Activated CD8-positive, alpha-beta memory T cell treated with anti-CD3 and anti-CD28 coated beads, Interleukin-2, amount 50 U/mL, for 24 hours (primary cell): ENCODE results near the gene TMEM89.

Experiments used
- DNase-seq: peaks from one replicate; pipeline ENCODE4 v3.0.0-alpha.2; 2020; ENCODE audit errors: extremely low read depth

TMEM89 gene, protein sequence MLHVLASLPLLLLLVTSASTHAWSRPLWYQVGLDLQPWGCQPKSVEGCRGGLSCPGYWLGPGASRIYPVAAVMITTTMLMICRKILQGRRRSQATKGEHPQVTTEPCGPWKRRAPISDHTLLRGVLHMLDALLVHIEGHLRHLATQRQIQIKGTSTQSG

DNA sequence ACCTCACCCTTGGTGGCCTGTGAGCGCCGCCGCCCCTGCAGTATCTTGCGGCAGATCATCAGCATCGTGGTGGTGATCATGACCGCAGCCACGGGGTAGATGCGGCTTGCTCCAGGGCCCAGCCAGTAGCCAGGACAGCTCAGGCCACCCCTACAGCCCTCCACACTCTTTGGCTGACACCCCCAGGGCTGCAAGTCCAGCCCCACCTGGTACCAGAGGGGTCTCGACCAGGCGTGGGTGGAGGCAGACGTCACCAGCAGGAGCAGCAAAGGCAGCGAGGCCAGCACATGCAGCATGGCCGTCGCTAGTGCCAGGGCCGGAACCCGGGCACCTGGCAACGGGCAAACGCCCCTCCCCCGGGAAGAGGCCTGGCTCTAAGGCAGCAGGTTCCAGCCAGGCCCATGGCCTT, at the start of gene TMEM89:
Gene TMEM89 (minus strand): TSS at position 309 of the 409 bp plus-strand sequence. CDS start 13 bp downstream, at position 296.
- DNase-seq: no peak

DNA sequence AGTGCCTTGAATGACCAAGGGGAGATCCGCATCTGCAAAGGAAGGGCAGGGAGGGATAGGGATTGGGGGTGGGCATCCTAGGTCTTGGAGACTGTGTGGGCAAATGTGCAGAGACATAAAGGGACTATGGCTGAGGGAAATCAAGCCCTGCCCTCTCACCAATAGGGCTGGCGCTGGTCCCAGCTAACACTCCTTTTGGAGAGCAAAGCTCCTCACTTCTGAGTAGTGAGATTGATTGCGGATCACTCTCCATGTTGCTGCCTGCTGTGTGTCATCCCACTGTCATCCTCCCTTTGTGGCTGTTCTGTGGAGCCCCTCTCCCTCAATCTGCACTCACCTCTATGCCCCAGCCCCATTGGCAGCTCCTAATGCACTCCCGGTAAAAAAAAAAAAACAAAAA, 43.4 kb upstream of the TMEM89 start:
- no peak for DNase-seq

DNA sequence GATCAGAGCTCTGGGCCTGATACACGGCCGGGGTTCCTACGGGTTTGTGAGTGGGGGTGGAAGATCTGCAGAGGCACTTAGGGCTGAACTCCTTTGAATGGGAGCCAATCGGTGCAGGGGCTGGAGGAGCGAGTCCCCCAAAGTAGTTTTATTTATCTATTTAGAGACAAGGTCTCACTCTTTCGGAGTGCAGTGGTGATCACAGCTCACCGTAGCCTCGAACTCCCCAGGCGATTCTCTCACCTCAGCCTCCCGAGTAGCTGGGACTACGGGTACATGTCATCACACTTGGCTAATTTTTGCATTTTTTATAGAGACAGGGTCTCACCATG, 42.7 kb upstream of the TMEM89 start:
- no peak for DNase-seq

DNA sequence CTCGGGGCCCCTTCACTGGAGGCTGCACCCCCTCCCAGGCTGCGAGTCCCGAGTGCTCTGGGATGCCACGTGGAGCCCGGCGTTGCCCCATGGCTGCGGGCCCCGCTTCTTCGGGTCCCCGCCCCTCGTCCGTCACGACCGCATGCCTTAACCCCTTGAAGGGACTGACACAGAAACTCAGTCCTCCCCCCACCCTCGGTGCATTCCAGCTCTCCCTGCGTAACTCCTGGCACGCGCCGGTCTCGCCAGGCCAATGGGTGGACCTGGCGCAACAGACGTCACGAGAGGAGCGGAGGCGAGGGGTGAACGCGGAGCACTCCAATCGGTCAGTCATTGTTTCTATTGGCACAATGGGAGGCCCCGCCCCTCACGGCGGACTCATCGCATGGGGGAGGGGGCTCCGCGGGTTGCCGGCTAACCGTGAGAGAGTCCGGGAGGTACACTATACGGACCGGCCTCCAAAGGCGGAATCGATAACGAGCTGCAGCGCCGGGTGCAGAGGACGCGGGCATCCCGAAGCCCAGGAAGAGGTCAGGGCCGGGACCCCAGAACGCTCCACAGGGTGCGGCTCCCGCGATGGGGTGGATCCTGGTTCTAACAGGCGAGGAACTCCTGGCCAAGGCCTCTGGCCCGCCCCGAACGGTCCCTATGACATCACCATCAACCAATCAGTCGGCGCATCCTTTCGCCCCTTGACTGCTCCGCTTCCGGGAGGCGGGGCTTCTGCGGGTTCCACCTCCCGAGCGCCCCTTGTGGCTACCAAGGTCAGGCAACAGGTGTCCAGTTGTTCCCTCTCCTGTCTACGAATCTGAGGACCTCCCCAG, 42.1 kb upstream of the TMEM89 start:
- peak; percentile 76 for DNase-seq

DNA sequence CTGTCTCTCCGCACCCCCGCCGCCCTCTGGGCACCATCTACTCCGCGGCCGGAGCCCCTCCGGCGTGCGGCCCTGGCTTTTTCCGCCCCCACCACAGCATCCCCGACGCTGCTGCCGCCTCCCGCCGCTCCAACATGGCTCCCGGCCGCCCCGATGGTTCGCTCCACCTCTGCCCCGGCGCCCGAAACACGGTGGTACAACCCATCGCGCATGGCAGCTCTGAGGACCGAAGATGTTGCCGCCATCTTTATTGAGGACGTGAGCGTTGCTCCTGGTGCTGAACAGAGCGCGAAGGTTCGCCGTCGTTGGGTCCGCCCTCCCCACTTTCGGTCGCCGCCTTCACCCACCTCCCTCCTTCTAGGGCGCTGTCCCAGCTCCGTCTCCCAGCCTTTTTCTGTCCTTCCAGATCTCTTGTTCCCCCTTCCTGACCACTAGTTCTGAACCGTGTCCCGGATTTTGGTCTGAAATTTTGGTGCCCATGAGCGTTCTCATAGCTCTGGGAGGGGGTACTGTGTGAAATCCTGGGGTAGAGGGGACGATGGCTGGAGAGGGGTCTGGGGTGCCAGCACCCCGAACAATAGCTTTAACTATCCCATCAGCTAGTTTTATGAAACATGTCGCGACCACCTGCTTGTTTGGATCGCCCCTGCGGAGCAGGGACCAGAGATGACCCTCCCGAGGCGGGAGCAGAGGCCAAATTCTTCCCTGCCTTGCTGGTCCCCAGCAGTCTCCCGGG, 41.4 kb upstream of the TMEM89 start, which contains the start of gene CELSR3:
Gene CELSR3 (minus strand): TSS at position 134 of the 736 bp plus-strand sequence. CDS start 252 bp downstream, outside the sequence.
- DNase-seq: peak; percentile 31

DNA sequence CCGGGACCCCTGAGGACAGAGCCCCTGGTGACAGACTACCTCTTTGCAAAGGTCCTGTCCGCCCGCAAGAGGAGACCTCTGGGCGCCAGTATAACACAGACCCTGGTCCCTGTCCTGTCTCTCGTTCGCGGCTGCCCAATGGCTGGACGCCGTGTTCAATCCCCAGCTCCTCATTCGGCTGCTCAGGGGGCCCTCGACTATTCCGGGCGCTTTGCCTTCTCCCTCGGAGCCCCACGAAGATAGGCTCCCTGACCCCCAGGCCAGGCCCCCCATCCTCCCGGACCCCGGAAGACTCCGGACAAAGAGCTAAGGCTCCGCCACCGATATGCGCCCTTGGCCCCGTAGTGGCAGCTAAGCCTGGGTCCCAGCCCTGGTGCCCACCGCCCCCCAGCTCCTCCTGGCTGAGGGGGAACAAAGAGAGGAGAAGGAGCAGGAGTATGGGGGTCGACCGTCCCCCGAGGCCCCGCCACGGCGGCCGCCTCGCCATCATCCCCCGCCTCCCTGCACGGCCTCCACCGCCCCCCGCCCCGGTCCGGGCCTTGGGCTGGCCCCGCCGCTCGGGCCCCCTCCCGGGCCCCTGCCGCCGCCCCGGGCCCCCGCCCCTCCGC, 40.7 kb upstream of the TMEM89 start:
- DNase-seq: no peak

DNA sequence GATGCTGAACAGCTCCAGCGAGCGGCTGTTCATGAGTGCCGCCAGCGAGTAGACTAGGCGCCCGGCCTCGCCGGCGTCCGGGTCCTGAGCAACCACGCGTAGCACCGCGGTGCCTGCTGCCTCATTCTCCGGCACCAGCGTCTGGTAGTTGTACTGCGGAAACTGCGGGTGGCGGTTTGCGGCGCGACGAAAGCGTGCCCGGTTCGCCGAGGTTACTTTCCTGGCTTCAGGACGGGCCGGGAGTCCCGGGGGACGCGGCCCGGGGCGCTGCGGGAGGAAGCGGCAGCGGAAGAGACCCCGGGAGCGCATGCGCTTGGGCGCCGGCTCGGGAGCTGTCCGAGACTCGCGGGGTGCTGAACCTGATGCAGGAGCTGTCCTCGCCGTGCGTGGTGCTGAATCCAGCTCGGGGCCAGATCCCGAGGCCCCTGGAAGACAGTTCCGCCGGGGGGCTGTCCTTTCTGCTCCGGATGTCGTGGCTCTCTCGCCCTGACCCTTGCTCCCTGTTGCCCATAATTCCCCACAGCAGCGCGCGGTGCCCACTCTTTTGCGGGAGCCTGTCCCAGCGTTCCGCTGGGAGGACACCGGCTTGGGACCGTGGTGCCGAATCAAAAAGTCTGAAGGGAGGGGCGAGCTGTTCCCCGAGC, 40.1 kb upstream of the TMEM89 start:
- DNase-seq: peak; percentile 47

DNA sequence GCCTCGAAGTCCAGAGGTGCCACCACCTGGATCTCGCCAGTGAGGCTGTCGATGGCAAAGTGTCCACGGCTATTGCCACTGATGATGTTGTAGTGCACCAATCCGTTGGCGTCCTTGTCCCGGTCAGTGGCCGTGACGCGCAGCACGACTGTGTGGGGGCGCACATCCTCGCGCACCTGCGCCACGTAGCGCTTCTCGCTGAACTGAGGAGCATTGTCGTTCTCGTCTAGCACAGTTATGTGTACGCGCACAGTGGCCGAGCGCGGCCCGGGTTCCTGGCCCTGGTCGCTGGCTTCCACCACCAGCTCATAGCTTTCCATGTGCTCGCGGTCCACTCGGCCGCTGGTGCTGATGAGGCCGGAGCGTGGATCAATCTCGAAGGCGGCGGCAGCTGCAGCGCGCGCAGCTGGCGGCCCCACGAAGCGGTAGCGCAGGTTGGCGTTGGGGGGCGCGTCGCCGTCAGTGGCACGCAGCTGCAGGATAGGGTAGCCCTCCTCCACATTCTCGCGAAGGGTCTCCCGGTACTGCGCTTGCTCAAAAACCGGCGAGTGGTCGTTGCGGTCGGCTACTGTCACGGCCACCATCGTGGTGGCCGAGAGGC, 39.3 kb upstream of the TMEM89 start:
- no peak for DNase-seq

DNA sequence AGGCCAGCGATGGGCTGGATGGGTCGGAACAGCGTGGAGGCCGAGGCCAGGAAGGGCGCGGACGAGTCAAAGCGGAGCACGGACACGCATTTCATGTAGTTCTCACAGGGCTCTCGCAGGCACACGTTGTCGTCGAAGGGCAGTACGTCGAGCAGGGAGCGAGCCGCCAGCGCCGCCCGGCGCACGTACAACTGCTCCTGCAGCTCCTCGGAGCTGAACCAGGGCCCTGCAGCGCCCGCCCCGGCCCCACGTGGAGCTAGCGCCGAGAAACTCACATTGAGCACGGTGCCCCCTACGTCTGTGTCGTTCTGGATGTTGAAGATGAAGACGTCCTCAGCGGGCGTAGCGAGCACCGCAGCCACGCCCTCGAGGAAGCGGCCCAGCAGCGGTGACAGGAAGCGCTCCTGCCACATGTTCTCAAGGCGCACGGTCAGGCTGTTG, 35.3 kb upstream of the TMEM89 start:
- no peak for DNase-seq

DNA sequence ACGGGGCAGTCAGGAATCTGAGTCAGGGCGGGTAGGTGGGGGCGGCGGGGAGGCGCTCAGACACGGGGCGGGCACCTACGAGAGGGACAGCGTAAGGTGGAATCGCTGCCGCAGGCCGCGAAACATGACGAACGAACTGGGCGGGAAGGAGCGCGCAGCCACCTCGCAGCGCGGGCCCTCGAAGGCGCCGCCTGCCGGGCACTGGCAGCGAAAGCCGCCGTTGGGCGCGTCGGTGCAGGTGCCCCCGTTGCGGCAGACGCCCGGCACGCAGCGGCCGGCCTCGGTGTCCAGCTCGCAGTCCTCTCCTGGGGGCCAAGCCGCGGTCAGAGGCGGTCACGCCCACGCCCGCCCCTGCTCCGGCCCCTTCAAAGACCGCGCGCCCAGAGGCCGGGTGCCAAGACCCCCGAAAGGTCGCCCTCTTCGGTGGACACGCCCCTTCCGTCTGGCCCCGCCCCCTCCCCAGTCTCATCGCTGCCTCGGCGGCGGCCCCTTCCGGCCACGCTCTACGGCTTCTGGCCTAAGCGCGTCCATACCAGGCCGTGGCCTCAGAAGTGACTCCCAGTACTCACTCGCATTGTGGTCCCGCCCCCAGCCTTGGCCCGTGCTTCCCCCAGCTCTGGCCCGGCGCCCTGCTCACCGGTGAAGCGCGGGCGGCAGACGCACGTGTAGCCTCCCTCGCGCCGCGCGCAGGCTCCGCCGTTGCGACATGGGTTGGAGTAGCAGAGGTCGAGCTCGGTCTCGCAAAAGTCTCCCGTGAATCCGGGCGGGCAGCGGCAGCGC, 34.7 kb upstream of the TMEM89 start:
- no peak for DNase-seq

DNA sequence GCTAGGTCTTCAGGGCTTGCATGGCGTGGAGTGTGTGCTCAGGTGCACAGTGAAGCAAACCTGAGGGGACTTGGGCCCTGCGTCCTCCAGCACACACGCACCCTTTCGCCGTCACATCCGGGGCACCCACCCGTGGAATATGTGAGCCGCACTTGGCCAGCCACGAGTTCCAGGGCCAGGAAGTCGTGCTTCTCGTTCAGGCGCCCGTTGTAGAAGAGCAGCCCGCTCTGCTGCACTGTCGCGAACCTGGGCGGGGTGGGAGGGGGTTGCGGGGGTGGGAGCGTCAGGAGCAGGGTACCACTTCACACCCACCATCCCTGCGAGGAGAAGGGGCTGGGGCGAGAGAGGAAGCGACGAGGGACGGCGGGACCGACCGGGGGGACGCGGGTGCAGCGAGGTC, 34.0 kb upstream of the TMEM89 start:
- DNase-seq: no peak

DNA sequence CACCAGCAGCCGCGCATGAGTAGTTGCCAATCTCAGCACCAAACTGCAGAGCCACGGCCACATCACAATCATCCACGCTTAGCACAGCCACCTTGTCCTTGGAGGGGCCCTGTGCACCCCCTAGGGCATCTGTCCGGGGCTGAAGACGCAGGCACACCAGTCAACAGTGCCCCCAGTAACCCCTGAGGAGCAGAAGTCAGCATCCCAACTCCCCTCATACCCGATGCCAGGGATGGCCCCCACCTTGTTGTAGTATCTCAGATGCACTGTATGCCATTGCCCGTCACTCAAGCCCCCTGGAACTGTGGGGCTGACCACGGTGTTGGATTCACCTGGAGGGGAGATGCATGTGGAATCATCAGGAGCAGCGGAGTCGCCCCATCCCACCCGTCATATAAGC, 33.5 kb upstream of the TMEM89 start:
- DNase-seq: no peak

DNA sequence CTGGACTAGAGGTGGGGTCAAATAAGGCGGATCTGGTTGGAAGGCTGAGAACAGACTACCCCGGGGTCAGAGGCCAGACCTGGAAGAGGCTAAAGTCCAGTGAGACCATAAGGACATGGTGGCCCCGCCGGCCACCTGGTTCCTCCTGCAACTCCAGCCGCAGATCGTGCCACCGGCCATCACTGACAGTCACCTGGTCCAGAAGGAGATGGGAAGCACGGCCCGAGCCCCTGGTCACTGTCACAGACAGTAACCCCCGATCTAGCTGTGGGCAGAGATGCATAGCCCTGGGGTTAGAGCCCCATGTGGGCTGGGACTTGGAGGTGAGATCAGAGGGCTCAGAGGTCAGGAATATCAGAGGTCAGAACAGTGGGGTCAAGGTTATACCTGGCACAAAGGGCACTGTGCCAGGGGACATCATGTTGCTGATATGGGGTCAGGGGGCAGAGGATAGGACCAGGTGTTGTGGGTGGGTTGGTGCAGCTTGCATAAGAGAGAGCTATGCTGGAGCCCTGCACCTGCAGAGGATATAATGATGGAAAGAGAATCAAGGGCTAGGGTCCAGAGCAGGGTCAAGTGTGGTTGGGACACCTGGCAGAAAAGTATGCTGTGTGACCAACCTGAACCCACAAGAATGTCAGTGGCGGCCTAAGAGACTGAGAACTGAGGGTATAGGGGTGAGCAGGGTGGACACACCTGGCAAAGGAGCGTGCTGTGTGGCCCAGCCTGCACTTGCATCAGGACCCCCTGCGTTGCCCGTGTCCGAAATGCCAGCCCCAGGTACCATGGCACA, 31.6 kb upstream of the TMEM89 start:
- no peak for DNase-seq

DNA sequence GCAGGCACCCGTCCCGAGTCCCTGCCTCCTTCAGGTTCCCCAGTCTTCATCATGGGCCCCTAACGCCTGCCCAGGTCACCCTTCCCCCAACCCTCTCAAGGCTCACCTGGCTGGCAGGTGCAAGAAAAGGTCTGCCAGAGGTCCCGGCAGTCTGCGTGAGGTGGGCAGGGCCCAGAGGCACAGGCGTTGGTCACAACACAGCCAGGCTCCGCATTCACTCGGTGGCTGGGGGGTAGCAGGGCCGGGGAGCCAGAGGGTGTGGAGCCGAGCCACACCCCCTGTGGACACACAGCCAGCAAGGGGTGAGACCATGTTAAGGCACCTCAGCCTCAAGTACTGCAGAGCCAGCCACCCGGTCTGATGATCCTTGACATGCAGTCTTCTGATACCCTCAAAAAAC, 30.2 kb upstream of the TMEM89 start:
- no peak for DNase-seq

DNA sequence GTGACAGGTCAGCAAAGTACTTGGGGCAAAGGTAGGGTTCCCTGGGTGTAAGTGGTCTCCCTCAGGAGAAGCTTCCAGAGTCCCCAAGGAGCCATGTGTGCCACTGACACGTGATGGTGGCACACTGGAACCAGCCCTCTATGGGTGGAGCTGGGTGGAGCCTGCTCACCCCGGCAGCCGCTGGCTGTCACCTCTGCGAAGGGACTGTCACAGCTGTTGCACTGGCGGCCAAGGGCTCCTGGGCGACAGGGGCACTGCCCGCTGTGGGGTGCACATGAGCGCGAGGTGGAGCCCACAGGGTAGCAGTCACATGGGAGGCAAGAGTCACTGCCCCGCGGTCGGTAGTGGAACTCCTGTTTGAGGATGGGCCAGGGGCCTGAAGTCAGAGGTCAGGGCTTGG, 29.2 kb upstream of the TMEM89 start:
- no peak for DNase-seq

DNA sequence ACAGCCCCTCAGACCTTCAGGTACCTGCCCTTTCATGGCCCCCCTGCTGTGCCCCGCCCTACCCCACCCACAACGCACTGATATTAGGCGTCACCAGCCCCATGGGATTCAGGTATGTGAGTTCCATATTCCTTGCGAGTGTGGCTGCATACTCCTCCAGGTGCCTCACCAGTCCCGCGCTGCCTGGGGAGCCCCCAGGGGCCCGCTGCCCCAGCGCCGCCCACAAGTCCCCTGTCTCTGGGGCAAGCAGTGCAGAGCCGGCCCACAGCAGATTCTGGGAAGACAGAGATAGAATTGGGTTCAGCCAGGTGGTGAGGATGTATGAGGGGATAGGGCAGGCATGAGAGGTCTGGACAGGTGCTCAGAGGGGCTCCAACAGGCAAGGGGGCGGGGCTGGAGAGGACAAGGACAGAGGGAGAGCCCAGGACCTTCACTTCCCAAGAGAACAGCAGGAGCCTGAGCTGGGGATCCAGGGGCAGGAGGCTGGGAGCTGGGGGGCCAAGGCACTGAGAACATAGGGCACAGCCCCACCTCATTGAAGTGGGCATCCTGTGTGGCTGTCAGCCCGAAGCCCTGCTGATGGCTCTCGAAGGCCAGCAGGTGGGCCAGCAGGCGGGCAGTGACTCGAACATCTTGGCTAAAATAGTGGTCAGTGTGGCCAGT, 26.8 kb upstream of the TMEM89 start:
- no peak for DNase-seq

DNA sequence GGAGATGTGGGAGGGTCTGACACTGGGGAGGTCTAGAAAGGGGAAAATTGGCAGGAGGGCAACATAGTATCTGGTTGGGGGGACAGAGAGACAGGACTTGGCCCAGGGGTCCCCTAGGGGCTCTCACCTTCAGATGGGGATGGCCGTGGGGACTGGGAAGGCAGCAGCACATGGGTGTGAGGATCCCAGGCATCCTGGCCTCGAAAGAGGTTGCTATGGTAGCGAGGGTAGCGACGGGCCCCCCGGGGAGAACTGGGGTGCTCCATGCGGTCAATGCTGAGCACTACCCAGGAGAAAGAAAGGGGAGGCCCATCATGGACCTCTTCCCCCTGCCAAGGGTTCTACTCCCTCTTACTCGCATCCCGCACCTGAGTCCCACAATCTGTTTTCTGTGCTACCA, 26.1 kb upstream of the TMEM89 start:
- no peak for DNase-seq

DNA sequence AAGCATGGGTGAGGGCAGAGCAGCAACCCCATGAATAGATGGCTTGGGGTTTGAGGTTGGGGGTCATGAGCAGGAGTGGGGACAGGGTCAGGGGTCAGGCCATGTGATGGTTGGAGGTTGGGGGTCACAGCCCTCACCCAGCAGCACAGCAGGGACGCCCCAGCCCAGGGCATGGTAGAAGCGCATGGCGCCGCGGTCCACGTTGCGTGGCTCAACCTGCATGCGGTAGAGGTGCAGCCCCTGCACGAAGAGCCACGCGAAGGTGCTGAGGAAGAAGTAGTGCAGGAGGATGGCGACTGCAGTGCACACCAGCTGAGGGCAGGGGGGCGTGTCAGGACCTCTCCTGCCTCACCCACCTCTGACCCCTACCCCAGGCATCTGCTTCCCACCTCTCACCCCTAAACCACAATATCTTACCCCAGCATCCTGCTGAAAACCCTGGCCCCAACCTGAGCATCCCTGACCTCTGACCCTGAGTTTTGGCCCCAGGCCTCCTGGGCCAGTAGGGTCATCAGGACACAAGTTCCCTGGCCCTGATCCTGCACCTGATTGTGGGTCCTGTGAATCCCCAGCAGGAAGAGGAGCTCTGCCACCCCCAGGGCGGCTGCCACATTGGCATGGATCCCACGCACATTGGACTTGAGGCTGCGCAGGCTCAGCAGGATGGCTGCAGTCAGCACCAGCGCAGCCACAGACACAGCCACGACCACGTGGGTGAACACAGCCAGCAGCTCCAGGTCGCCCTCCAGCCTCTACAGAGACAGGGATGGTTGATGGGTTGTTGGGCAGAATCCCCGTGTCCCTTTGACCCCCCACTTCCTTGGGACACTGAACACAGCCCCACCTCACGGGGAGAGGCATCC, 23.6 kb upstream of the TMEM89 start:
- DNase-seq: no peak
